ENCODE results near the gene RPA1.

DNA sequence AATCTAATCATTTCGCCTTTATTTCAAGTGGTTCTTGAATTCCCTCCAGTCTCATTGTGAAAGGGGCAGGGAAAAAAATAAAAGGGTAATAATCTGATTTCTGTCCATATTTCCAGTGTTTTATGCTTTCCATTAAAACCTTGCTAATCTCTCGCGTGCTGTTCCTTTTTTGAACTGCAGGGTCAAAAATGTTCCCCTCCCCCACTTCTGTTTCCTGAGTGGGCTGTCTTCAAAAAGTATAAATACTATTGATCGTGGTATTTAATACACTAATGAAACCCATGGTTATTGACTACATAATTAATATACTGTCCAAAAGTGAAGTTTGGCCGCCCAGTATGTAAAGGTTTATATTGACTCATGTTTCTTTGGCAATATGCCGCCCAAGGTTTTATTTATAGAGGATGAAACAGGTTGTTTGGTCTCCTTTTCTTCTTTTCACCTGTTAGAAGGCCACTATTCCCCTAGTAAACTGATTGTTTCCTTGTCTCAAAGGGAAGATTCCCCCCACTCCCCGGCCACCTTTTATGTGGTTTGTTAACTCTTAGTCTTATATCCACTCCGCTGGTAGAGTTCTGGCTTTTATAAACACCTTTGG is 69.7 kb downstream of the RPA1 start:
- no peak for TF ChIP-seq POLR2AphosphoS5 (IDR thresholded peaks at IDR 0.05; ENCODE audit: low read depth, low read length)
- no peak for TF ChIP-seq CTCF (IDR thresholded peaks at IDR 0.05)
- TF ChIP-seq SIN3A (IDR thresholded peaks at IDR 0.05; ENCODE audit: borderline replicate concordance, insufficient read depth, low read depth, low read length), result no peak
